Lower leg skin (tissue), 4 donors: ENCODE data around the gene BOD1L1. TPM values are rescaled to one million over a fixed set of nuclear protein-coding genes. Genes with fewer than 3 reads are reported as not detected.
A peak's percentile ranks its signal among the peaks of the same experiment; 100 is the strongest.

Experiments
- DNase-seq, 2 donors: peaks; one replicate each; pipeline ENCODE4 v3.0.0-alpha.2; 2019; ENCODE audit warnings: low spot score in 2 of 2
- H3K4me3 ChIP-seq: fragments of 200-600 bp; sonication (generic); 2 replicates; pipeline ENCODE4 v1.5.1; 2017; ENCODE audit warnings: mild to moderate bottlenecking, low read depth; ENCODE audit not compliant: poor library complexity, severe bottlenecking
- POLR2A ChIP-seq, 2 donors: fragments of 450-650 bp; IDR thresholded peaks; one replicate each; pipeline ENCODE4 v1.6.1; 2016 to 2017; ENCODE audit warnings: antibody characterized with exemption in 2 of 2, mild to moderate bottlenecking in 1 of 2, moderate library complexity in 1 of 2
- WGBS, 2 donors: methylation state at CpG; one replicate each; pipeline ENCODE4 v1.1.5; 2018; 5-methylcytosine and 5-hydroxymethylcytosine counted together
- intact Hi-C: fragments of 100-400 bp; cut with DNase I; formaldehyde crosslinking; loops from one replicate; pipeline ENCODE4 v1.15.0; 2023; ENCODE audit warnings: low total_unique reads
- total RNA-seq, 4 donors: library from RNA; depleted of rRNA; stranded (reverse); fragments of >200 nt; gene quantifications; one replicate each; pipeline ENCODE4 v1.1.0, GENCODE V29; 2016
- TF ChIP-seq, protein P1 (sequence below), 3 donors: fragments of 450-650 bp; IDR thresholded peaks; one replicate each; pipeline ENCODE4 v1.5.1; 2016; ENCODE audit warnings: antibody characterized with exemption in 3 of 3, mild to moderate bottlenecking in 3 of 3, moderate library complexity in 2 of 3

BOD1L1 gene
- total RNA-seq, 4 donors from 2014 or later = 25.3 to 32.7 (median 30.6) TPM

DNA sequence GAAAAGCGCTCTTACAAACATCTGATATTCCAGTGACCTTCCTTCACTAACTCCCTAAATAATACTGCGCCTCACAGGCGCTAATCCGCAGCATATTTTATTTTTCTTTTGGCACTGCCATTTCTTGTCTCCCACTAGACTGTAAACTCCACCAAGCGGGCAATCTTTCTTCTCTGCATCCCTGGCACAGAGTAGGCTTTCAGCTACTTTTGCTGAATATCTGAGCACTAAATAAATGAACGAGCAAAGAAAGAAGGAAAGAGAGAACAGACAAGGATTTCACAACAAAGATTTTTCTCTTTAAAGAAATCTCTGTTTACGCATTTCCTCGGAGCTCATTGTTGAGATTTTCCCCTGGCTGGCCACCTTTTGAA is 95.9 kb downstream of the BOD1L1 start:
- 29 to 35% methylated on average over 8 of the region's 8 CpGs for WGBS, 2 donors
- no peak overlapping the region for H3K4me3 ChIP-seq
- intact Hi-C loops = no loop called here
- TF ChIP-seq POLR2A (IDR thresholded peaks at IDR 0.05) = no peak
- TF ChIP-seq, protein P1, sequence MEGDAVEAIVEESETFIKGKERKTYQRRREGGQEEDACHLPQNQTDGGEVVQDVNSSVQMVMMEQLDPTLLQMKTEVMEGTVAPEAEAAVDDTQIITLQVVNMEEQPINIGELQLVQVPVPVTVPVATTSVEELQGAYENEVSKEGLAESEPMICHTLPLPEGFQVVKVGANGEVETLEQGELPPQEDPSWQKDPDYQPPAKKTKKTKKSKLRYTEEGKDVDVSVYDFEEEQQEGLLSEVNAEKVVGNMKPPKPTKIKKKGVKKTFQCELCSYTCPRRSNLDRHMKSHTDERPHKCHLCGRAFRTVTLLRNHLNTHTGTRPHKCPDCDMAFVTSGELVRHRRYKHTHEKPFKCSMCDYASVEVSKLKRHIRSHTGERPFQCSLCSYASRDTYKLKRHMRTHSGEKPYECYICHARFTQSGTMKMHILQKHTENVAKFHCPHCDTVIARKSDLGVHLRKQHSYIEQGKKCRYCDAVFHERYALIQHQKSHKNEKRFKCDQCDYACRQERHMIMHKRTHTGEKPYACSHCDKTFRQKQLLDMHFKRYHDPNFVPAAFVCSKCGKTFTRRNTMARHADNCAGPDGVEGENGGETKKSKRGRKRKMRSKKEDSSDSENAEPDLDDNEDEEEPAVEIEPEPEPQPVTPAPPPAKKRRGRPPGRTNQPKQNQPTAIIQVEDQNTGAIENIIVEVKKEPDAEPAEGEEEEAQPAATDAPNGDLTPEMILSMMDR (IDR thresholded peaks at IDR 0.05) = no peak
- no peak for DNase-seq

DNA sequence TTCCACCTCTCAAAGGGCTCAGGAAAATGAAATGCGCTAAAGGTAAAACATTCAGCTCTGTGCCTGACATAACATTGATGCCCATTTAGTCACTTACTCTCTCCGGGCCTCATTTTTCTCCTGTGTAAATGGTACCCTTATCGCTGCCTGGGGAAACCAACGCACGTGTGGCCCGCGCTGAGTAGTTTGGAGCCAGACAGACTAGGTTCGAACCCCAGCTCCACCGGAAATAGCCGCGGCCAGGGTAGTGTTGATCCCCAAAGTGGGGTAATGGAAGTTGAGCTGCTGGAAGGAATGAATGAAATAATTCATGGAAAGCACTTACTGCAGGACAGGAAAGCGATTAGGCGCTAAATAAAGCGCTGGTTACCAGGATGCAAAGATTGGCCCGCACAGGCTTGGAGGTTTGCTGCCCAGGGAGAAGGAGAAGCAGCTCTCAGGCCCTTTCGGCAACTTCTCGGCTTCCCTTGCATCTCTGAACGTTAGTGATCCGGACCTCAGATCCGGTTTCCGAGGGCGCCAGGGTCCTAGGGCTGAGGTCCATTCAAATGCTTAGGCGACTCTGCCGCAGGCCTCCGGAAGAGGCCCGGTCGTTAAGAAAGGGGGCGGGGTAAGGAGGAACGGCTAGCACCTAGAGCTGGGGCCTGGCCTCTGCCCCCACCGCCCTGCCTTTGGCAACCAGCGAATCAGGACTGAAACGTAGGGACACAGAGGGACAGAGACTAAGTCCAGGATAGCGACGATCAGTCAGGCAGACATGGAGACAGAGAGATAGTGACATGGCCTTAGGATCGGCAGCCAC is 96.5 kb downstream of the BOD1L1 start:
- intact Hi-C loops = no loop called here
- no peak for TF ChIP-seq POLR2A (IDR thresholded peaks at IDR 0.05)
- TF ChIP-seq, protein P1 (IDR thresholded peaks at IDR 0.05) = no peak
- no peak overlapping the region for H3K4me3 ChIP-seq
- WGBS, 2 donors = 7 to 8% methylated on average over 35 of the region's 35 CpGs
- peak in 1 of 2 donors; percentile 80 for DNase-seq

DNA sequence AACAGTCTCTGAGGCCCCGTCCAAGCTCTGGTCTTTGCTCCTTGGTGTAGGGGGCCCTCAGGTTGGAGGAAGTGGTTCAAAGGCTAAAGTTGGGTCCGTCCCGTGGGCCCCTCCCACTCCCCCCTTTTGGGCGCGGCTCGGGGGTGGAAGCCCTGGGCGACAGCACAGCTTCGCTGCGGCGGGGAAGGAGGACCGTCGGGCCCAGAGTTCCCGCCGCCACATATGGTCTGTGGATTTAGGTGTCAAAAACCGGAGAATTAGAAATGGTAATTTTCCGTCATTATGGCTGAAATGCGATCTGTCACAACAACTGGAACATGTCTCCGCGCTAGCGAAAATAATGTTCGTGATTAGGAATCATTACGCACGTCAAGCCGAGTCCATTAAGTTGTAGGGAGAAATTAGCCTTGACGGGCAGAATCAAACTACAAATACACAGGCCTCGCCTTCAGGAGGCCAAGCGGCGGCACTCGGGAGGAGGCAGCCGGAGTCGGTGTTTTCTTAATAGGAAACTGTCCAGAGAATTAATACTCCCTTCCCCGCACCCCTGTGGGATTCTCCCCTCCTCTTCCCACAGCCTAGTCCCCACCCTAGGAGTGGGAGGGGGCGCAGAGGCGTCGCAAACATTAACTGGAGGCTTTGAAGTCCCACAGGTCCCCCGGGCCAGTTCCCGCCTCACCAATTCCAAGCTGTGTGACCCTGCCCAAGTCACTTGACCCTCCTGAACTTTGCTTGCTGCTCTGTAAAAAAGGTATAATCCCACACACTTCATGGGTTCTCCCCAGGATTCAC is 98.2 kb downstream of the BOD1L1 start:
- 6 to 12% methylated on average over 35 to 37 of the region's 37 CpGs for WGBS, 2 donors
- peak in 1 of 2 donors; percentile 66 for DNase-seq

DNA sequence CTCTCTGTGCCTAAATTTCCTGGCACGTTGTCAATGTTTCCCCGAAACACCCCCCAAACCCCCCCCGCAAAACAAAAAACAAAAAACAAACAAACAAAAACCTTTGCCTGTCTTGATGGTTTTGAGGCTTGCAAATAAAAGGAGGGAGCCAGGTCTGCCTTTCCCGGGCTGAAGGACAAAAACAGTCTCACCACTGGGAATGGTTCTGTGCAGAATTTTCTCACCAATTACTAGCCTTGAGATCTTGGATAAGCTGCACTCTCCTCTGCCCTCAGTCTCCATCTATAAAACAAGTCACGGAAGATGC is 98.8 kb downstream of the BOD1L1 start:
- TF ChIP-seq POLR2A (IDR thresholded peaks at IDR 0.05) = no peak
- TF ChIP-seq, protein P1 (IDR thresholded peaks at IDR 0.05) = no peak
- 10% methylated on average over 5 of the region's 5 CpGs for WGBS, 2 donors
- DNase-seq = no peak
- intact Hi-C loops = no loop called here
- H3K4me3 ChIP-seq = no peak overlapping the region

More for the DNA sequence above, 98.2 kb downstream of the BOD1L1 start:
- TF ChIP-seq POLR2A (IDR thresholded peaks at IDR 0.05) = no peak
- TF ChIP-seq, protein P1 (IDR thresholded peaks at IDR 0.05) = no peak
- H3K4me3 ChIP-seq = no peak overlapping the region
- intact Hi-C loops = no loop called here

DNA sequence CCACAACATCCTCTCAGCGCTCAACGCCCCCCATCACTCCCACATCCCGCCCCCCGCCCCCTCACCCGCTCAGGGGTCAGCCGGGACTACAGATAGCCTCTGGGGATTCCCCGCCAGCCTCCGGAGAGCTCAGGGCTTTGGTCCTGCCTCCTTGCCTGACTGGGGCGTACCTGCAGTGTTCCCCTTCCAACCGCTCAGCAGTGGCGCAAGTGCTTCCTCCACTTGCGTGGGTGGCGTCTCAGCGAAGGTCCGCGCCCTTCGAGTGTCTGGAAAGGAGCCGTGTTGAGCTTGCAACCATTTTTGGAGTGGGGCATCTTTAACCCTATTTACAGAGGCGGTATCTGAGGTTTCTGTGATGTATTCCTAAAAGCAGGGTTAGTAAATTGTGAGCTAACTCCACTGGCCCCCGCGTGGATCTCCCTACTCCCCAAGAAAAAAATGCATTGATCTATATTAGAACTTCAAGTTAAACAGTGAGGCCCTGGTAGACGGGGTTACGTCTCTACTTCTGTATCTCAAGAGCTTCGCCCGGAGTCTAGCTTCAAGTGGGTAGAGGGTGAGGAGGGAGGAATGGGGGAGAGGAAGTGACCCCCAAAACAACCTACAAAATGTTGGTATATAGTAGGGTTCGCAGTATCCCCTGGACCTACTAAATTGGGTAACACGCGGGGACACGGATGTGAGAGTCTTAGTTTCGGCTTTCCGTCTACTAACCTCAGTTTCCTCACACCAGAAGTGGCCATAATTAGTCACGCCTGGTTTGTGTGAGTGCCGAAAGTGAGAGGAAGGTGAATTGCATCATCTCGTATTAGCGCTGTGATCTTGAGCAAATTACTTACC is 99.3 kb downstream of the BOD1L1 start:
- TF ChIP-seq, protein P1 (IDR thresholded peaks at IDR 0.05) = no peak
- TF ChIP-seq POLR2A (IDR thresholded peaks at IDR 0.05) = no peak
- intact Hi-C loops = no loop called here
- H3K4me3 ChIP-seq = no peak overlapping the region
- WGBS, 2 donors = 3 to 7% methylated on average over 26 to 31 of the region's 35 CpGs
- peak in 1 of 2 donors; percentile 58 for DNase-seq
